Parathyroid adenoma (tissue), 2 donors: ENCODE measurements around the gene DNAJC25.

Experiments used
- H2AFZ ChIP-seq: fragments of 300-600 bp; sonication (generic); one replicate; pipeline ENCODE4 v1.7.0; 2017; ENCODE audit warnings: antibody characterized with exemption, mild to moderate bottlenecking
- H3K27ac ChIP-seq: fragments of 300-600 bp; sonication (generic); one replicate; pipeline ENCODE4 v1.7.0; 2017
- H3K27me3 ChIP-seq: fragments of 300-600 bp; sonication (generic); one replicate; pipeline ENCODE4 v1.7.0; 2017; ENCODE audit warnings: low read length; ENCODE audit not compliant: control insufficient read depth, insufficient read depth
- H3K36me3 ChIP-seq: fragments of 300-600 bp; sonication (generic); one replicate; pipeline ENCODE4 v1.7.0; 2017; ENCODE audit warnings: low read length; ENCODE audit not compliant: control insufficient read depth, insufficient read depth
- H3K4me1 ChIP-seq: fragments of 300-600 bp; sonication (generic); one replicate; pipeline ENCODE4 v1.7.0; 2017; ENCODE audit warnings: control low read depth
- H3K4me2 ChIP-seq: fragments of 300-600 bp; sonication (generic); one replicate; pipeline ENCODE4 v1.7.0; 2017; ENCODE audit warnings: low read length
- H3K4me3 ChIP-seq: fragments of 300-600 bp; sonication (generic); one replicate; pipeline ENCODE4 v1.7.0; 2017; ENCODE audit warnings: low read depth, low read length
- H3K79me2 ChIP-seq: fragments of 300-600 bp; sonication (generic); one replicate; pipeline ENCODE4 v1.7.0; 2017; ENCODE audit warnings: control low read depth
- H3K9ac ChIP-seq: fragments of 300-600 bp; sonication (generic); one replicate; pipeline ENCODE4 v1.7.0; 2017; ENCODE audit warnings: mild to moderate bottlenecking
- H3K9me3 ChIP-seq: fragments of 300-600 bp; sonication (generic); one replicate; pipeline ENCODE4 v1.7.0; 2017; ENCODE audit warnings: low read length; ENCODE audit not compliant: control insufficient read depth
- CTCF ChIP-seq: fragments of 300-600 bp; sonication (generic); IDR thresholded peaks from one replicate; pipeline ENCODE4 v1.7.0; 2017; ENCODE audit warnings: antibody characterized with exemption, mild to moderate bottlenecking
- donor health status: primary hyperparathyroidism.

DNAJC25 gene

GRCh38 chr9:111648066-111648465, 16.9 kb downstream of the DNAJC25 start:
- Histone ChIP-seq H3K9me3 (no peaks in the 10 kb centered on the region), H3K79me2 (no peaks in the 10 kb centered on the region), H3K4me3 (no peak overlapping the region), H2AFZ (no peak overlapping the region), H3K4me2 (no peak overlapping the region), H3K4me1 (no peaks in the 10 kb centered on the region), H3K9ac (no peak overlapping the region), H3K27ac (no peak overlapping the region), H3K27me3 (no peaks in the 10 kb centered on the region), H3K36me3 (no peaks in the 10 kb centered on the region)
- no peak for TF ChIP-seq CTCF

GRCh38 chr9:111649016-111649415, 17.9 kb downstream of the DNAJC25 start:
- Histone ChIP-seq H3K36me3 (no peaks in the 10 kb centered on the region), H3K9ac (no peak overlapping the region), H3K4me3 (no peak overlapping the region), H3K79me2 (no peaks in the 10 kb centered on the region), H3K27me3 (no peaks in the 10 kb centered on the region), H3K4me2 (no peak overlapping the region), H3K4me1 (no peaks in the 10 kb centered on the region), H3K9me3 (no peaks in the 10 kb centered on the region), H3K27ac (no peak overlapping the region), H2AFZ (no peak overlapping the region)
- TF ChIP-seq CTCF = no peak

- Histone ChIP-seq H3K36me3 (no peaks in the 10 kb centered on the region), H3K79me2 (no peaks in the 10 kb centered on the region), H3K9me3 (no peaks in the 10 kb centered on the region), H3K9ac (no peak overlapping the region), H2AFZ (no peak overlapping the region), H3K27me3 (no peaks in the 10 kb centered on the region), H3K4me2 (no peak overlapping the region), H3K4me3 (no peak overlapping the region), H3K27ac (no peak overlapping the region), H3K4me1 (no peaks in the 10 kb centered on the region)
- TF ChIP-seq CTCF = no peak
Measured at GRCh38 chr9:111657051-111657450, 25.9 kb downstream of the DNAJC25 start.

GRCh38 chr9:111658943-111659342, 27.8 kb downstream of the DNAJC25 start:
- Histone ChIP-seq H3K36me3 (no peaks in the 10 kb centered on the region), H2AFZ (no peak overlapping the region), H3K27ac (no peak overlapping the region), H3K9me3 (no peaks in the 10 kb centered on the region), H3K27me3 (no peaks in the 10 kb centered on the region), H3K4me1 (peaks cover 4% of the 10 kb centered on the region), H3K4me2 (no peak overlapping the region), H3K79me2 (no peaks in the 10 kb centered on the region), H3K4me3 (no peak overlapping the region), H3K9ac (no peak overlapping the region)
- TF ChIP-seq CTCF = no peak

GRCh38 chr9:111659691-111660090, 28.6 kb downstream of the DNAJC25 start:
- H2AFZ ChIP-seq = no peak overlapping the region
- TF ChIP-seq CTCF = no peak
- H3K4me1 ChIP-seq = peaks cover 4% of the 10 kb centered on the region
- no peaks in the 10 kb centered on the region for H3K27me3 ChIP-seq
- H3K27ac ChIP-seq = no peak overlapping the region
- H3K4me2 ChIP-seq = no peak overlapping the region
- no peaks in the 10 kb centered on the region for H3K79me2 ChIP-seq
- H3K9ac ChIP-seq = no peak overlapping the region
- H3K4me3 ChIP-seq = no peak overlapping the region
- H3K36me3 ChIP-seq = no peaks in the 10 kb centered on the region
- H3K9me3 ChIP-seq = no peaks in the 10 kb centered on the region
